Neutrophil (primary cell): ENCODE measurements around the gene INTS15.

Experiments
- H3K27ac ChIP-seq: fragments of 200-600 bp; sonication (generic); 2 replicates; pipeline ENCODE4 v1.5.1; 2016; ENCODE audit warnings: mild to moderate bottlenecking, moderate library complexity
- H3K27me3 ChIP-seq: fragments of 200-600 bp; sonication (generic); 2 replicates; pipeline ENCODE4 v1.6.0; 2016; ENCODE audit warnings: mild to moderate bottlenecking
- H3K36me3 ChIP-seq: fragments of 200-600 bp; sonication (generic); 2 replicates; pipeline ENCODE4 v1.5.1; 2017
- H3K4me1 ChIP-seq, 2 experiments: fragments of 200-600 bp in 1 of 2; sonication (generic) in 1 of 2; 1 replicate in 1 of 2; 2 replicates in 1 of 2; pipeline versions ENCODE4 v1.5.1 to v1.6.1; 2013 to 2016; ENCODE audit warnings: low read depth in 1 of 2, low read length in 1 of 2, mild to moderate bottlenecking in 1 of 2, moderate library complexity in 1 of 2; ENCODE audit not compliant: control insufficient read depth in 1 of 2, insufficient read depth in 1 of 2
- H3K4me3 ChIP-seq, 2 experiments: fragments of 200-600 bp in 1 of 2; sonication (generic) in 1 of 2; 1 replicate in 1 of 2; 2 replicates in 1 of 2; pipeline ENCODE4 v1.5.1; 2013 to 2016; ENCODE audit warnings: low read depth in 1 of 2, low read length in 1 of 2, mild to moderate bottlenecking in 1 of 2, moderate library complexity in 1 of 2
- H3K9me3 ChIP-seq: fragments of 200-600 bp; sonication (generic); 2 replicates; pipeline ENCODE4 v1.5.1; 2016
- TF ChIP-seq, protein P1 (sequence below): fragments of 200-600 bp; sonication (generic); IDR thresholded peaks from 2 replicates; pipeline ENCODE4 v1.5.1; 2016; ENCODE audit warnings: antibody characterized with exemption

INTS15 gene

DNA sequence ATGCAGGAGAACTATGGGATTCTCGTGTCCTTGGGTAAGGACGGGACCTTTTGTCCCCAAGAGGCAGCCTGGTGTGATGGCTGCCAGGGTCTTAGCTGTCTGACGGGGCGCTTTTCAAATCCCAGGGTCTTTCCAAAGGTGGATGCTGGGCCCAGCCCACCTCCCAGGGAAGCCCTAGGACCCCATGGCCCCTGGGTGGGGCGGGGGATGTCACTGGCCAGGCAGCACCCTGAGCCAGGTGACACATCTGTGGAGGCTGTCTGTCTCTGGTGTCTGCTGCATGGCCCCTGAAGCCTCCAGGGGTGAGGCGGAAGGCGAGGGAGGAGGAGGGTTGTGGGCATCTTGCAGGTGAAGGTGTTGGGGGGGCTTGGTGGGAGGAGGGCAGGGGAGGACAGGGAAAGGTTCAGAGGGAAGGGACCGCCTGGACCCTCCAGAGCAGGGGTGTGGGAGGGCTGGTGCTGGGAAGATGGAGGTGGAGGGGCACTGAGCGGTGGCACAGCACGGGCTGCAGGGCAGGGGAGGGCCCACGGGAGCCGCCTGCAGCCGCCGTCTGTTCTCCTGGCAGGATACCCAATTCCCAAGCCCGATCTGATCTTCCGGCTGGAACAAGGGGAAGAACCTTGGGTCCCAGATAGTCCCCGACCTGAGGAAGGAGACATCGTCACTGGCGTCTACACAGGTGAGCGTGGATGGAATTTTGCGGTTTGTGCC lies 54.2 kb downstream of the INTS15 start:
- TF ChIP-seq, protein P1, sequence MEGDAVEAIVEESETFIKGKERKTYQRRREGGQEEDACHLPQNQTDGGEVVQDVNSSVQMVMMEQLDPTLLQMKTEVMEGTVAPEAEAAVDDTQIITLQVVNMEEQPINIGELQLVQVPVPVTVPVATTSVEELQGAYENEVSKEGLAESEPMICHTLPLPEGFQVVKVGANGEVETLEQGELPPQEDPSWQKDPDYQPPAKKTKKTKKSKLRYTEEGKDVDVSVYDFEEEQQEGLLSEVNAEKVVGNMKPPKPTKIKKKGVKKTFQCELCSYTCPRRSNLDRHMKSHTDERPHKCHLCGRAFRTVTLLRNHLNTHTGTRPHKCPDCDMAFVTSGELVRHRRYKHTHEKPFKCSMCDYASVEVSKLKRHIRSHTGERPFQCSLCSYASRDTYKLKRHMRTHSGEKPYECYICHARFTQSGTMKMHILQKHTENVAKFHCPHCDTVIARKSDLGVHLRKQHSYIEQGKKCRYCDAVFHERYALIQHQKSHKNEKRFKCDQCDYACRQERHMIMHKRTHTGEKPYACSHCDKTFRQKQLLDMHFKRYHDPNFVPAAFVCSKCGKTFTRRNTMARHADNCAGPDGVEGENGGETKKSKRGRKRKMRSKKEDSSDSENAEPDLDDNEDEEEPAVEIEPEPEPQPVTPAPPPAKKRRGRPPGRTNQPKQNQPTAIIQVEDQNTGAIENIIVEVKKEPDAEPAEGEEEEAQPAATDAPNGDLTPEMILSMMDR, result no peak
- H3K9me3 ChIP-seq, result no peaks in the 10 kb centered on the region
- no peak overlapping the region for H3K27ac ChIP-seq
- H3K36me3 ChIP-seq, result peaks cover 95% of the 10 kb centered on the region
- no peaks in the 10 kb centered on the region for H3K27me3 ChIP-seq
- H3K4me3 ChIP-seq, result no peak overlapping the region
- peaks cover 3 to 4% of the 10 kb centered on the region in 2 experiments for H3K4me1 ChIP-seq

- Histone ChIP-seq H3K27ac (no peak overlapping the region), H3K9me3 (no peaks in the 10 kb centered on the region), H3K4me3 (no peak overlapping the region), H3K36me3 (peaks cover 99% of the 10 kb centered on the region), H3K27me3 (no peaks in the 10 kb centered on the region), H3K4me1 (peaks cover 0 to under 1% of the 10 kb centered on the region in 2 experiments)
- TF ChIP-seq, protein P1, result no peak
Observed at GRCh38 chr7:6644728-6645127, 54.9 kb downstream of the INTS15 start.

DNA sequence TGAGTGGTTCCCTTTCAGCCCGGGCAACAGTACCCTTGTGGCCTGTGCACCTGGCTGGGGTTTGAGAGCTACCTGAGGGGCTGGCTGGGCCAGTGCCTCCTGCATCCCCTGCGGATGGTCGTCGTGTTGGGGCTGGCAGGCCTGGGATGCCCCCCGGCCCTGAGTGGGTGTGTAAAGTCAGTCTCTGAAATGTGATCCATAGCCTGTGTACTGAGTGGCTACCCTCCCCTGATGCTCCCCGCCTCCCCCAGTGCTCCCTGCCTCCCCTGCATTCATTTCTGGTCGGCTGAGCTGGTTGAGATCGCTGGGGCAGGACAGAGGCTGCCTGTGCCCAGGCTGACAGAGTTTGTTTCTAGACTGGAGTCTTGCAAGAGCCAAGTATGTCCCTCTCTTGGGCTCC lies 56.6 kb downstream of the INTS15 start:
- H3K36me3 ChIP-seq, result peaks cover 97% of the 10 kb centered on the region
- H3K4me1 ChIP-seq, result no peaks in the 10 kb centered on the region
- H3K4me3 ChIP-seq, result no peak overlapping the region
- no peaks in the 10 kb centered on the region for H3K9me3 ChIP-seq
- TF ChIP-seq, protein P1, result no peak
- H3K27ac ChIP-seq, result no peak overlapping the region
- no peaks in the 10 kb centered on the region for H3K27me3 ChIP-seq

DNA sequence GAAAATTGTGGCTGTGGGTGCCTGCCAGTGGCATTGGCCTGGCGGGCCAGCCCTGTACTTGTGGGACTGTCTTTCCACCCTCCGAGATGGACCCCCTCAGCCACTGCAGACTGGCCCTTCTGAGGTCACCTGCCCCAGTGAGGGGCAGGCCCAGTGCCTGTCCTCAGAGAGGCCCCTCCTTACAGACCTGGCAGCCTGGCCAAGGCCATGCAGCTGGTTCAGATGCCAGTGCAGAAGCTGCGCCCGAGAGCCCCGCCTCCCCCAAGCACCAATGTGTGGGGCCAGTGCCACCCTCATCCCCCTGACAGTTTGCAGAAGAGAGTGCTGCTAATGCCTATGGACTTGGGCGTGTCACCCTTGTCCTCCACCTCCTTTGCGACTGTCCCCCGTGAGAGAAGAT lies 57.3 kb downstream of the INTS15 start:
- TF ChIP-seq, protein P1, result no peak
- Histone ChIP-seq H3K4me3 (no peak overlapping the region), H3K9me3 (peaks cover 5% of the 10 kb centered on the region), H3K36me3 (peaks cover 96% of the 10 kb centered on the region), H3K27ac (no peak overlapping the region), H3K27me3 (no peaks in the 10 kb centered on the region), H3K4me1 (no peaks in the 10 kb centered on the region)

DNA sequence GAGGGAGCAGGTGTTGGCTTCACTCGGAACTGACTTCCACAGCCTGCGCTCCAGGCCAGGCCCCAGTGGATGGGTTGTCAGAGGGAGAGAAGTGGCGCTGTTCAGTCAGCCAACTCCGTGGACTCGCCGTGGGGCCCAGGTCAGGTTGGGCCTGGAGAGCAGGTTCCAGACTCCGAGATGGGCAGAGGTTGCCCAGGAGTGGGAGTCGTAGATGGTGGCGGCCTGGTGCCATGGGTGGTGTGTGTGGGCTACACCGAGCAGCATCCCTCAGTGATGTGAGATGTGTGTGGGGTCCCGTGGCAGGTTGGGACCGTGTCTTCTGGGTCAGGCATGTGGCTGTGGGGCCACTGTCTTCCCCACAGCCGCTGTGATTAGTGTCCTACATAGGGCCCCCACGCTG lies 57.7 kb downstream of the INTS15 start:
- H3K4me3 ChIP-seq, result no peak overlapping the region
- peaks cover 9% of the 10 kb centered on the region for H3K9me3 ChIP-seq
- H3K27ac ChIP-seq, result no peak overlapping the region
- no peaks in the 10 kb centered on the region for H3K27me3 ChIP-seq
- peaks cover 96% of the 10 kb centered on the region for H3K36me3 ChIP-seq
- TF ChIP-seq, protein P1, result no peak
- no peaks in the 10 kb centered on the region for H3K4me1 ChIP-seq
